IMR-90 (cell line): Measurements from ENCODE around the gene HADHB. TPM values are rescaled to one million over a fixed set of nuclear protein-coding genes. Genes with fewer than 3 reads are reported as not detected.

Source experiments
- ATAC-seq: fragments of 200-7000 bp; cut with Tn5 transposase; 2 replicates; pipeline ENCODE4 v1.9.1; 2020; ENCODE audit warnings: low read depth, mild to moderate bottlenecking, moderate library complexity
- BruUV-seq: library from RNA; stranded (reverse); fragments of 400-500 nt; replicated peaks from 2 replicates; lab custom pipeline; 2021; lab: Mats Ljungman, UMichigan
- CTCF ChIA-PET: fragments of 300-600 bp; formaldehyde crosslinking; extraction: SDS; loops from one replicate; lab custom pipeline; 2021; ENCODE audit warnings: antibody characterized with exemption; lab: Yijun Ruan, JAX
- POLR2A ChIA-PET: fragments of 300-600 bp; sonication (Branson Sonifier 250); formaldehyde crosslinking; loops from one replicate; lab custom pipeline; 2022; ENCODE audit warnings: antibody characterized with exemption; ENCODE audit not compliant: unreplicated experiment; lab: Charles Lee
- DNase-seq: peaks from one replicate; pipeline ENCODE4 v3.0.0; 2013
- H2AFZ ChIP-seq: replicated peaks from 2 replicates; pipeline ENCODE3; 2013; ENCODE audit warnings: low read length, mild to moderate bottlenecking; ENCODE audit not compliant: poor library complexity
- H2AK5ac ChIP-seq: 2 replicates; pipeline ENCODE4 v1.6.1; 2013; ENCODE audit warnings: low read depth, low read length, inconsistent platforms
- H2AK9ac ChIP-seq: replicated peaks from 2 replicates; pipeline ENCODE3; 2013; ENCODE audit warnings: mild to moderate bottlenecking, low read depth, low read length, moderate library complexity; ENCODE audit not compliant: poor library complexity
- H2BK120ac ChIP-seq: 2 replicates; pipeline ENCODE4 v1.6.1; 2013; ENCODE audit warnings: low read depth, low read length, inconsistent platforms
- H2BK15ac ChIP-seq: 3 replicates; pipeline ENCODE4 v1.6.1; 2013; ENCODE audit warnings: low read depth, low read length, inconsistent platforms
- H2BK20ac ChIP-seq: 2 replicates; pipeline ENCODE4 v1.6.1; 2013; ENCODE audit warnings: low read depth, mild to moderate bottlenecking, inconsistent platforms, low read length, moderate library complexity
- H2BK5ac ChIP-seq: 2 replicates; pipeline ENCODE4 v1.6.1; 2013; ENCODE audit warnings: mild to moderate bottlenecking, low read depth, low read length, inconsistent platforms; ENCODE audit not compliant: poor library complexity, severe bottlenecking
- H3K14ac ChIP-seq: replicated peaks from 2 replicates; pipeline ENCODE4 v1.6.1; 2013; ENCODE audit warnings: low read depth, low read length, inconsistent platforms
- H3K18ac ChIP-seq: 2 replicates; pipeline ENCODE4 v1.6.1; 2013; ENCODE audit warnings: low read depth, low read length, control low read depth
- H3K23ac ChIP-seq: 2 replicates; pipeline ENCODE4 v1.6.1; 2013; ENCODE audit warnings: low read depth, low read length, inconsistent platforms
- H3K27ac ChIP-seq: 2 replicates; pipeline ENCODE4 v1.5.1; 2013; ENCODE audit warnings: mild to moderate bottlenecking, control low read depth, low read length; ENCODE audit not compliant: insufficient read depth
- H3K27me3 ChIP-seq: 2 replicates; pipeline ENCODE4 v1.6.1; 2013; ENCODE audit warnings: low read length; ENCODE audit not compliant: control insufficient read depth, insufficient read depth
- H3K36me3 ChIP-seq: 2 replicates; pipeline ENCODE4 v1.6.1; 2013; ENCODE audit warnings: low read length, mixed read lengths; ENCODE audit not compliant: control insufficient read depth, insufficient read depth
- H3K4ac ChIP-seq: 2 replicates; pipeline ENCODE4 v1.6.1; 2013; ENCODE audit warnings: low read depth, low read length, inconsistent platforms
- H3K4me1 ChIP-seq: 2 replicates; pipeline ENCODE4 v1.6.1; 2013; ENCODE audit warnings: low read length, mixed read lengths; ENCODE audit not compliant: control insufficient read depth, insufficient read depth
- H3K4me2 ChIP-seq: 2 replicates; pipeline ENCODE4 v1.6.1; 2013; ENCODE audit warnings: low read depth, mild to moderate bottlenecking, control low read depth, low read length, moderate library complexity
- H3K4me3 ChIP-seq: 2 replicates; pipeline ENCODE4 v1.5.1; 2013; ENCODE audit warnings: low read depth, mild to moderate bottlenecking, control low read depth, low read length, moderate library complexity; ENCODE audit not compliant: insufficient read depth
- H3K56ac ChIP-seq: 2 replicates; pipeline ENCODE4 v1.6.1; 2013; ENCODE audit warnings: low read length, inconsistent platforms; ENCODE audit not compliant: insufficient read depth; ENCODE audit errors: extremely low read depth
- H3K79me1 ChIP-seq, 2 experiments: 2 replicates each; pipeline ENCODE4 v1.6.1; 2013; ENCODE audit warnings: low read length in 2 of 2, inconsistent platforms in 1 of 2, low read depth in 1 of 2
- H3K9ac ChIP-seq: 2 replicates; pipeline ENCODE4 v1.6.1; 2013; ENCODE audit warnings: low read depth, low read length, control low read depth
- H3K9me1 ChIP-seq: 2 replicates; pipeline ENCODE4 v1.6.1; 2013; ENCODE audit warnings: low read length, inconsistent platforms; ENCODE audit not compliant: insufficient read depth
- H3K9me3 ChIP-seq: 2 replicates; pipeline ENCODE4 v1.6.1; 2013; ENCODE audit warnings: low read length; ENCODE audit not compliant: control insufficient read depth, insufficient read depth
- H4K20me1 ChIP-seq: 2 replicates; pipeline ENCODE4 v1.6.1; 2013; ENCODE audit warnings: low read length, inconsistent platforms; ENCODE audit not compliant: insufficient read depth
- H4K5ac ChIP-seq: 2 replicates; pipeline ENCODE4 v1.6.1; 2013; ENCODE audit warnings: mild to moderate bottlenecking, low read depth, low read length, control low read depth
- H4K8ac ChIP-seq, 2 experiments: 2 replicates each; pipeline ENCODE4 v1.6.1; 2013; ENCODE audit warnings: low read depth in 2 of 2, low read length in 2 of 2, control low read depth in 1 of 2, inconsistent platforms in 1 of 2
- H4K91ac ChIP-seq: 2 replicates; pipeline ENCODE4 v1.6.1; 2013; ENCODE audit warnings: low read depth, low read length, inconsistent platforms; ENCODE audit not compliant: insufficient read depth
- WGBS, 2 experiments: methylation state at CpG; one replicate each; pipeline versions ENCODE4 v1.1.5 to v1.1.7; 2013; ENCODE audit warnings: missing lambda C conversion rate in 2 of 2; ENCODE audit not compliant: insufficient read length in 1 of 2; ENCODE audit errors: extremely low coverage in 2 of 2; 5-methylcytosine and 5-hydroxymethylcytosine counted together
- dilution Hi-C: fragments of 300-500 bp; cut with HindIII; formaldehyde crosslinking; loops from one replicate; pipeline ENCODE4 v1.14.3; 2018; ENCODE audit warnings: low sequenced_read_pairs; ENCODE audit not compliant: unreplicated experiment
- in situ Hi-C: fragments of 300-500 bp; cut with MboI; formaldehyde crosslinking; loops from 3 replicates; pipeline ENCODE4 v1.14.3; 2019; ENCODE audit warnings: low sequenced_read_pairs, inconsistent platforms, mixed read lengths
- intact Hi-C: fragments of 100-400 bp; cut with micrococcal nuclease; formaldehyde crosslinking; loops from 2 replicates; pipeline ENCODE4 v1.10.0; 2022
- polyA plus RNA-seq, 3 experiments: library from polyadenylated mRNA; depleted of rRNA; stranded (reverse); fragments of >200 nt; gene quantifications; 2 replicates each; pipeline ENCODE4 v1.2.3, GENCODE V29; 2012; ENCODE audit warnings: low replicate concordance in 1 of 3
- total RNA-seq: library from RNA; depleted of rRNA; stranded (reverse); fragments of >200 nt; gene quantifications from 2 replicates; pipeline ENCODE4 v1.2.3, GENCODE V29; 2012
- TF ChIP-seq, protein P1 (sequence below): fragments of 150-350 bp; IDR thresholded peaks from 2 replicates; pipeline ENCODE4 v1.6.1; 2017; ENCODE audit warnings: mild to moderate bottlenecking, antibody characterized with exemption, low read length, low read depth

The HADHB gene
- total and polyA plus RNA-seq, 2 of the 4 experiments (the other 2 are of a cell fraction) = 67.9 to 79.8 TPM

DNA sequence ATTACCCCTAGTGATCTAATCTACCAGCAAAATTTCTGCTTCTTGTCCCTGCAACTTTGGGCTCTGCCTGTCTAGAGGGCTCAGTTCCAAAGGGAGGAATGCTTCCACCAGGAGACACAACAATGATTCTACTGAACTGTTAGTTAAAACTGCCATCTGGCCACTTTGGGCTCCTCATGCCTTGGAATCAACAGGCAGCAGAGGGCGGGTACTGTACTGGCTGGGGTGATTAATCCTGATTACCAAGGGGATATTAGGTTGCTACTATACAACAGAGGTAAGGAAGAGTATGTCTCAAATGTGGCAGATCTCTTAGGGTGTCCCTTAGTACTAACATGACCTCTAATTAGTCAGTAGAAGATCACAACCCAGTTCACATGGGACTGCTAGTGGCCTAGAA is 21.7 kb upstream of the HADHB start:
- no peak overlapping the region for H3K14ac ChIP-seq
- H3K9me1 ChIP-seq = peaks cover 7% of the 10 kb centered on the region; the same call in 1 of the 2 replicates
- dilution Hi-C loops = no loop called here
- no peak overlapping the region for H3K18ac ChIP-seq
- no peak overlapping the region for H2AK5ac ChIP-seq
- CTCF ChIA-PET = no interaction called here
- no peaks in the 10 kb centered on the region for H3K9me3 ChIP-seq
- DNase-seq = no peak
- H4K20me1 ChIP-seq = no peaks in the 10 kb centered on the region
- H2AFZ ChIP-seq = no peak overlapping the region
- H3K56ac ChIP-seq = no peak overlapping the region
- ATAC-seq = no peak
- H3K27ac ChIP-seq = no peak overlapping the region
- H3K9ac ChIP-seq = no peak overlapping the region
- H3K23ac ChIP-seq = no peak overlapping the region
- WGBS, 2 experiments = no CpG with 5 or more reads among the region's 1 CpG
- H4K8ac ChIP-seq = no peak overlapping the region
- H3K27me3 ChIP-seq = no peaks in the 10 kb centered on the region
- H3K4me3 ChIP-seq = no peak overlapping the region
- in situ Hi-C loops = no loop called here
- H2BK15ac ChIP-seq = no peak overlapping the region
- no peak overlapping the region for H4K5ac ChIP-seq
- no peak overlapping the region for H2BK5ac ChIP-seq
- H2BK20ac ChIP-seq = no peak overlapping the region
- H2AK9ac ChIP-seq = no peak overlapping the region
- no peaks in the 10 kb centered on the region for H3K4me1 ChIP-seq
- H3K4me2 ChIP-seq = no peak overlapping the region
- no peak overlapping the region for H2BK120ac ChIP-seq
- peaks cover 21% of the 10 kb centered on the region for H3K36me3 ChIP-seq
- peaks cover 8 to 20% of the 10 kb centered on the region in 2 experiments for H3K79me1 ChIP-seq
- intact Hi-C loops = no loop called here
- POLR2A ChIA-PET = no interaction called here
- no TSS peak for BruUV-seq
- no peak overlapping the region for H4K91ac ChIP-seq
- TF ChIP-seq, protein P1, sequence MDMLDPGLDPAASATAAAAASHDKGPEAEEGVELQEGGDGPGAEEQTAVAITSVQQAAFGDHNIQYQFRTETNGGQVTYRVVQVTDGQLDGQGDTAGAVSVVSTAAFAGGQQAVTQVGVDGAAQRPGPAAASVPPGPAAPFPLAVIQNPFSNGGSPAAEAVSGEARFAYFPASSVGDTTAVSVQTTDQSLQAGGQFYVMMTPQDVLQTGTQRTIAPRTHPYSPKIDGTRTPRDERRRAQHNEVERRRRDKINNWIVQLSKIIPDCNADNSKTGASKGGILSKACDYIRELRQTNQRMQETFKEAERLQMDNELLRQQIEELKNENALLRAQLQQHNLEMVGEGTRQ = no peak
- H3K4ac ChIP-seq = no peak overlapping the region
